Activated CD4-positive, alpha-beta T cell treated with anti-CD3 and anti-CD28 coated beads for 36 hours (primary cell): ENCODE measurements around the gene SCIN. TPM values are rescaled to one million over a fixed set of nuclear protein-coding genes. Genes with fewer than 3 reads are reported as not detected.
"Not testable (repeated sequence)": the region's sequence is repeated elsewhere in the genome, so short reads cannot be mapped to it uniquely, and the experiment has no call there.

ENCODE experiments used
- ATAC-seq: fragments of 200-7000 bp; cut with Tn5 transposase; one replicate; pipeline ENCODE4 v1.10.0; 2021; ENCODE audit warnings: mild to moderate bottlenecking, moderate library complexity
- CTCF ChIA-PET: fragments of 350-600 bp; sonication (Branson Sonifier 250); formaldehyde crosslinking; loops from one replicate; lab custom pipeline; 2021; ENCODE audit warnings: antibody characterized with exemption; lab: Charles Lee
- POLR2A ChIA-PET: fragments of 350-600 bp; sonication (Branson Sonifier 250); formaldehyde crosslinking; loops from one replicate; lab custom pipeline; 2021; ENCODE audit warnings: antibody characterized with exemption, inconsistent platforms; lab: Charles Lee
- DNase-seq: peaks from one replicate; pipeline ENCODE4 v3.0.0-alpha.2; 2020
- H3K27ac Mint-ChIP-seq: one replicate; pipeline ENCODE4 v1.8.0; 2021; ENCODE audit warnings: mixed read lengths
- H3K27me3 Mint-ChIP-seq: one replicate; pipeline ENCODE4 v1.8.0; 2021; ENCODE audit warnings: mixed read lengths
- H3K36me3 Mint-ChIP-seq: one replicate; pipeline ENCODE4 v1.8.0; 2021; ENCODE audit warnings: low read depth, mixed read lengths
- H3K4me1 Mint-ChIP-seq: one replicate; pipeline ENCODE4 v1.8.0; 2021; ENCODE audit warnings: mixed read lengths
- H3K4me3 Mint-ChIP-seq: one replicate; pipeline ENCODE4 v1.8.0; 2021; ENCODE audit warnings: mild to moderate bottlenecking, moderate library complexity, mixed read lengths
- H3K9me3 Mint-ChIP-seq: one replicate; pipeline ENCODE4 v1.8.0; 2021; ENCODE audit warnings: low read depth, mixed read lengths
- intact Hi-C, 2 experiments: fragments of 100-400 bp; cut with DNase I in 1 of 2; cut with micrococcal nuclease in 1 of 2; formaldehyde crosslinking; loops; one replicate each; pipeline versions ENCODE4 v1.14.2 to v1.15.1; 2022 to 2024; cut with DNase I, micrococcal nuclease
- total RNA-seq, 2 experiments: library from RNA; stranded (reverse); gene quantifications; one replicate each; pipeline ENCODE4 v1.2.3, GENCODE V29; 2021

SCIN gene
- under 1 TPM; 0.25 to 0.64 TPM for total RNA-seq

GRCh38 chr7:12570534-12571461 lies at the start of gene SCIN:
SCIN (plus strand) TSS chr7:12570720; CDS start chr7:12570787, 67 bp downstream.
- DNase-seq (peak; percentile 53), ATAC-seq (peak; percentile 78)
- Mint-ChIP-seq H3K4me1 (peaks cover 21% of the 10 kb centered on the region), H3K9me3 (no peaks in the 10 kb centered on the region), H3K27ac (no peak within 1 kb of the TSS), H3K4me3 (peak within 1 kb of the TSS; percentile 65), H3K36me3 (no peaks in the 10 kb centered on the region), H3K27me3 (peaks cover 43% of the 10 kb centered on the region)
- ChIA-PET POLR2A (no interaction called here), CTCF (no interaction called here)
- intact Hi-C loops = no loop called here

GRCh38 chr7:12524794-12525386 lies 45.6 kb upstream of the SCIN start:
- intact Hi-C loops = loop anchor here (1.0 to 5.0 kb wide), 4 partner anchors 99 to 738 kb away; no protein-coding TSS in a partner anchor
- CTCF ChIA-PET = interaction anchor here (0.7 to 2.5 kb wide), 28 partner anchors 11 to 750 kb away, joined by 3 to 29 read pairs (median 6); partner anchors contain the start of gene ARL4A
- POLR2A ChIA-PET = no interaction called here
- Mint-ChIP-seq H3K4me1 (no peaks in the 10 kb centered on the region), H3K4me3 (no peak overlapping the region), H3K27me3 (peaks cover 8% of the 10 kb centered on the region), H3K9me3 (no peaks in the 10 kb centered on the region), H3K27ac (no peak overlapping the region), H3K36me3 (no peaks in the 10 kb centered on the region)
- DNase-seq (no peak), ATAC-seq (no peak)

GRCh38 chr7:12526693-12527092 lies 43.8 kb upstream of the SCIN start:
- ATAC-seq, H3K27ac Mint-ChIP-seq, H3K4me3 Mint-ChIP-seq, H3K27me3 Mint-ChIP-seq, POLR2A ChIA-PET, H3K9me3 Mint-ChIP-seq, DNase-seq, H3K4me1 Mint-ChIP-seq, H3K36me3 Mint-ChIP-seq, intact Hi-C loops: not testable (repeated sequence)
- CTCF ChIA-PET = interaction anchor here (0.7 to 1.1 kb wide), 2 partner anchors 24 to 96 kb away, joined by 3 to 5 read pairs; no protein-coding TSS in a partner anchor

DNA sequence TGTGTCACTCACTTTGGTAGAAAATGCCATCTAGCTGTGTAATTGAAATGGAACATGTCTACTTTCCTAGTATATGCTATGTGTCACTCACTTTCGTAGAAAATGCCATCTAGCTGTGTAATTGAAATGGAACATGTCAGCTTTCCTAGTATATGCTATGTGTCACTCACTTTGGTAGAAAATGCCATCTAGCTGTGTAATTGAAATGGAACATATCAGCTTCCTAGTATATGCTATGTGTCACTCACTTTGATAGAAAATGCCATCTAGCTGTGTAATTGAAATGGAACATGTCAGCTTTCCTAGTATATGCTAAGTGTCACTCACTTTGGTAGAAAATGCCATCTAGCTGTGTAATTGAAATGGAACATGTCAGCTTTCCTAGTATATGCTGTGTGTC lies 42.9 kb upstream of the SCIN start:
- H3K4me3 Mint-ChIP-seq, H3K27ac Mint-ChIP-seq, DNase-seq, CTCF ChIA-PET, H3K27me3 Mint-ChIP-seq, ATAC-seq, intact Hi-C loops, H3K4me1 Mint-ChIP-seq, H3K9me3 Mint-ChIP-seq, H3K36me3 Mint-ChIP-seq: not testable (repeated sequence)
- POLR2A ChIA-PET = interaction anchor here (0.7 kb wide), 1 partner anchor 91 kb away, joined by 3 read pairs; no protein-coding TSS in a partner anchor

DNA sequence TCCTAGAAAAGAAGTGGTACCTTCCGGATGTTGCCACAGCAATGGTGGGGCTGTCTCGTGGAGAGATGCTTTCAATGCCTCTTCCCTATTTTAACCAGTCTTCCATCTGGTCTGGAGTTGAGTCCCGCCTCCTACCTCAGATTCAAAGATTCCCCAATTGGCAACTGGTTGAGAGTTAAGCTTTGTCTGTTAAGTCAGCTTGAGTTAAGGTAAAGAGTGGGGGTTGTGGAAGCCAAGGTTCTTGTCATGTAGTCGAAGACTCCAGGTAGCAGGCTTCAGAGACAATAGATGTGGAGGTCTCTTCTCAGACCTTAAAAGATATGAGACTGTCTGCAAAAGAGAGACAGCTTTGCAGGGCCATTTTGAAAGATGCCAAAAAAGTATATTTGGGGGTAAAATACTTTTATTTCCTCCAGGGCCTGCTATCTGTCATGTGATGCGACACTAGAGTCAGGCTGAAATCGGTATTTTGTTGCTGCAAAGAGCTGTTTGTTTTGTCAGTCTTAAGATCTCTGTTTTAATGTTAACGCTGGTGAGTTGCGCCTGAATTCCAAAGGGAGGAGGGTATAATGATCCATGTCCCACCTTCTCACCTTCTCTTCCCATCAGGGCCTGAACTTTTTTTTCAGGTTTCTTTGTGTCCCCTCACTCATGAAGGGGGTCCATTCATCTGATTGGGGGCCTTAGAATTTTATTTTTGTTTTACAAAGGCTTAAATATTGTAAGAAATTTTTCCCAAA lies 40.4 kb upstream of the SCIN start:
- no peak overlapping the region for H3K27ac Mint-ChIP-seq
- ChIA-PET POLR2A (no interaction called here), CTCF (no interaction called here)
- H3K27me3 Mint-ChIP-seq = peaks cover 13% of the 10 kb centered on the region
- intact Hi-C loops = no loop called here
- no peak overlapping the region for H3K4me3 Mint-ChIP-seq
- ATAC-seq = no peak
- no peaks in the 10 kb centered on the region for H3K9me3 Mint-ChIP-seq
- H3K4me1 Mint-ChIP-seq = no peaks in the 10 kb centered on the region
- no peak for DNase-seq
- H3K36me3 Mint-ChIP-seq = no peaks in the 10 kb centered on the region

GRCh38 chr7:12531784-12532183 lies 38.7 kb upstream of the SCIN start:
- Mint-ChIP-seq H3K9me3 (no peaks in the 10 kb centered on the region), H3K4me3 (no peak overlapping the region), H3K36me3 (no peaks in the 10 kb centered on the region), H3K27ac (no peak overlapping the region), H3K4me1 (no peaks in the 10 kb centered on the region), H3K27me3 (peaks cover 13% of the 10 kb centered on the region)
- intact Hi-C loops = no loop called here
- ChIA-PET CTCF (interaction anchor here (0.9 kb wide), 1 partner anchor 573 kb away, joined by 3 read pairs; no protein-coding TSS in a partner anchor), POLR2A (no interaction called here)
- DNase-seq (no peak), ATAC-seq (no peak)

GRCh38 chr7:12534046-12534445 lies 36.5 kb upstream of the SCIN start:
- Mint-ChIP-seq H3K27me3 (peaks cover 12% of the 10 kb centered on the region), H3K9me3 (no peaks in the 10 kb centered on the region), H3K36me3 (no peaks in the 10 kb centered on the region), H3K27ac (no peak overlapping the region), H3K4me1 (no peaks in the 10 kb centered on the region), H3K4me3 (no peak overlapping the region)
- DNase-seq (no peak), ATAC-seq (no peak)
- ChIA-PET POLR2A (no interaction called here), CTCF (no interaction called here)
- intact Hi-C loops = no loop called here

DNA sequence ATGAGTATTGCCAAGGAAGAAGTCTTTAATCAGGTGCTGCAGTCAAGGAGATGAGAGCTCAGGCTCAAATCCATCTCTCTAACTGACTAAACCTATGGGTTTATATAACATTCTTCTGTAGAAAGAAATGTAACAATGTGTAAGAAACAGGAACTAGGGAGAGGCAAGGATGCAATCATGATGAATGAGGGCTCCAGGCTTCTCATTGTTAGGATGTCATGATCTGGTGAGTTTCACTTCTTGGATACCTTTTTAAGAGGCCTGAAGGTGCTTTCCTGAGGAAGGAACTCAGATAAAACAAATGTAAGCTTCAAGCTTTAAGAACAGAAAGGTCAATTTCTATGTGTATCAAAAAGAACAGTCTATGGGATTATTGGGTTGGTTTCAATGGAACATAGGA lies 30.8 kb upstream of the SCIN start:
- H3K4me3 Mint-ChIP-seq = no peak overlapping the region
- POLR2A ChIA-PET = no interaction called here
- no peaks in the 10 kb centered on the region for H3K36me3 Mint-ChIP-seq
- intact Hi-C loops = no loop called here
- peaks cover 11% of the 10 kb centered on the region for H3K27me3 Mint-ChIP-seq
- CTCF ChIA-PET = interaction anchor here (0.8 to 2.5 kb wide), 2 partner anchors 10 to 15 kb away, joined by 3 to 10 read pairs; no protein-coding TSS in a partner anchor
- H3K9me3 Mint-ChIP-seq = no peaks in the 10 kb centered on the region
- no peak overlapping the region for H3K27ac Mint-ChIP-seq
- ATAC-seq (no peak), DNase-seq (no peak)
- no peaks in the 10 kb centered on the region for H3K4me1 Mint-ChIP-seq

DNA sequence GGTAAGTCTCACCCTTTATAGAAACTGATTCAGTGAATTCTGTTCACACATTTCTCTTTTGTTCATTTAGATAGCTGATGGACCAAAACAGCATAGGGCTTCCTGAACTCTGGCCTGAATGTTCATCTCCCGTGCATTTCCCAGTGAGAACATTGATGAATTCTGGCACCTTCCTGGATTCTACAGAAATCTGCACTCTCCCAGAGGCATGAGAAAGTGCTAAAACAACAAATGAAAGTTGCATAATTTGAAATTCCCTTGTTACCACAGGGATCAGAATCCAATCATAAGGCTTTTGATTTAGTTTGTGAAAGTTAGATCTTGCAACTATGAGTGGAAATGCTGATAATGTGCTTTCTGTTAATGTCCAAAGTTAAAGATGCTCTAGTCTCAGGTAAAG lies 29.7 kb upstream of the SCIN start:
- intact Hi-C loops = no loop called here
- ATAC-seq (no peak), DNase-seq (no peak)
- ChIA-PET CTCF (interaction anchor here (2.5 kb wide), 1 partner anchor 16 kb away, joined by 10 read pairs; no protein-coding TSS in a partner anchor), POLR2A (no interaction called here)
- no peaks in the 10 kb centered on the region for H3K36me3 Mint-ChIP-seq
- peaks cover 6% of the 10 kb centered on the region for H3K27me3 Mint-ChIP-seq
- H3K27ac Mint-ChIP-seq = no peak overlapping the region
- H3K4me1 Mint-ChIP-seq = no peaks in the 10 kb centered on the region
- H3K4me3 Mint-ChIP-seq = no peak overlapping the region
- no peaks in the 10 kb centered on the region for H3K9me3 Mint-ChIP-seq

GRCh38 chr7:12543586-12543985 lies 26.9 kb upstream of the SCIN start:
- DNase-seq = no peak
- intact Hi-C loops = no loop called here
- no peaks in the 10 kb centered on the region for H3K36me3 Mint-ChIP-seq
- no peaks in the 10 kb centered on the region for H3K4me1 Mint-ChIP-seq
- H3K9me3 Mint-ChIP-seq = no peaks in the 10 kb centered on the region
- ChIA-PET POLR2A (no interaction called here), CTCF (interaction anchor here (3.3 kb wide), 1 partner anchor 19 kb away, joined by 10 read pairs; no protein-coding TSS in a partner anchor)
- no peak overlapping the region for H3K27ac Mint-ChIP-seq
- peaks cover 6% of the 10 kb centered on the region for H3K27me3 Mint-ChIP-seq
- ATAC-seq = no peak
- H3K4me3 Mint-ChIP-seq = no peak overlapping the region

DNA sequence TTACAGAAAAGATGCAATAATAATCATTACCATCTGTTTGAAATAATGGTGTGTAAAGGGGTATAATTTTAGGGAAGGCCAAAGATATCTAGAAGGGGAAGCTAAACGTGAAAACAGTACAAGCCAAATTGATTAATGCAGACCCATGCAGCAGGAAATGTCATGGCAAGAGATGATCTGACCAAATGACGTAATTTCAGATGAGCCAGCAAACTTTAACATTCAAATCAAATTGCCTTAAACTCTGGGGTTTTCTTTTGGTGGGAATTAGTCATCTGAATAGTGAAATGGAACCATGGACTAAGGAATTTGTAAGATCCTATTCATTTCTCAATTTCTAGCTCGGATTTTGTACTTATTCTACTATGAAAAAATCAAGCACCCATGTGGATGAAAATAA lies 21.4 kb upstream of the SCIN start:
- Mint-ChIP-seq H3K9me3 (no peaks in the 10 kb centered on the region), H3K4me3 (no peak overlapping the region), H3K36me3 (no peaks in the 10 kb centered on the region), H3K4me1 (no peaks in the 10 kb centered on the region), H3K27me3 (peaks cover 5% of the 10 kb centered on the region), H3K27ac (no peak overlapping the region)
- POLR2A ChIA-PET = no interaction called here
- no peak for ATAC-seq
- DNase-seq = no peak
- intact Hi-C loops = no loop called here
- CTCF ChIA-PET = interaction anchor here (0.9 kb wide), 1 partner anchor 9 kb away, joined by 3 read pairs; no protein-coding TSS in a partner anchor
